Cardiac fibroblast (primary cell): ENCODE results near the gene GDPD2.
A peak's percentile ranks its signal among the peaks of the same experiment; 100 is the strongest.

Experiments used
- DNase-seq, 2 donors: peaks; one replicate each; pipeline versions ENCODE4 v3.0.0 to v3.0.0-alpha.2; 2010; ENCODE audit warnings: low read depth in 2 of 2
- H3K4me3 ChIP-seq, 2 donors: replicated peaks in 1 of 2; 1 replicate in 1 of 2; 2 replicates in 1 of 2; pipeline ENCODE4 v1.5.1; 2011; ENCODE audit warnings: low read depth in 2 of 2, low read length in 2 of 2, mild to moderate bottlenecking in 2 of 2, moderate library complexity in 1 of 2
- CTCF ChIP-seq: IDR thresholded peaks from one replicate; pipeline ENCODE4 v1.5.1; 2011; ENCODE audit warnings: low read depth, mild to moderate bottlenecking, low read length, inconsistent platforms

Gene GDPD2

DNA sequence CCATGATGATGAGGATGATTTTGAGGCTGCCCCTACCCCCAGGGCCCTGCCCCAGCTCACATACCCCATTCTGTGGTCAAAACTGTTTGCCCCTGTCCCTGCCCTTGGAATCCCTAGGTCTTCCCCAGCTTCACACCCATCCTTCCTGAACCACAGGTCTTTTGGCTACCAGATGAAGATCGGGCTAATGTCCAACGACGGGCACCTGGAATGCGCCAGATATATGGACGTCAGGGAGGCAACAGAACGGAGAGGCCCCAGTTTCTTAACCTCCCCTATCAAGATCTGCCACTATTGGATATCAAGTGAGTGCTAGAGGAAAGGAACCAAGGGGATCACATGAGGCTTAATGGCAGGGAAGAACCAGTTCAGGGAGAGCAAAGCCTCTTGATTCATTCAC, 6.6 kb downstream of the GDPD2 start:
- TF ChIP-seq CTCF: no peak
- H3K4me3 ChIP-seq: no peak overlapping the region
- no peak for DNase-seq

DNA sequence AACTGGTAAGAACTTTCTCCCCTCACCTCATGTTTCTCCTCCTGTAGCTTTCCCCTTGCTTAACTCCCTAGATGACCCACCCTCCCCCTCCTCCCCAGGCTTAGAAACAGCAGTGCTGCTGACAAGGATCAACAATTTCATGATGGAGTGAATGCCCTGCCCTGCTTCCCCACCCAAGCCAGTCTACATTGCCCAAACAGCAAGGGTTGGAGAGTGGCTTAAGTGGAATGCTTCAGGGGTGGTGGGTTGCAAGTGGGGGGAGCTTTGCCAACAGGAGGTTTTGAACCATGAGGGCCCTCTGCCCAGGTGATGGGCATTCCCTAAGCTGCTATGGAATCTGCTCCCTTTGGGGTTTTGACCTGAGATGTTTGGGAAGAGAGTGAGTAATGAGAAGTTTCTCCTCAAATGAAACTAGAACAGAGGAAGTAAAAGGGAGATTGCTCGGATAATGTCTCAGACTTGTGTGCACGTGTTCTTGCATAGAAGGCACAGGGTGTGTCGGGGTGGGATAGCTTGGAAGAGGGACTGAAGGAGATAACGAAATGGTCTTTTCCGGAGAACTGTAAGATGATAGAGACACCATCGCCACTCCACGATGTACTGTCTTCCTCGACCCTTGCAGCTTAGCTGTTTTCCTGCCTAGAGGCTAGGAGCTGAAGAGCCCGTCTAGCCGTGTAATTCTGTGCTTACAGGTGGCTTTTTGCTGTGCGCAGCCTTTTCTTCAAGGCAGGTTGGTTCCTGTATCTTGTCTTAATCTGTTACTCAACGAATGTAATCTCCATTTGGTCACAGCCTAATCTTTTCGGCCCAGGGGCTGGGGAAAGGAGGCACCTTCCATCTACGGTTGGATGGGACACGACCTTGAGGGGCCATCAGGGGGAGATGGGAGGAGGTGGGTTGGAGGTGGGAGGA, 10.1 kb downstream of the GDPD2 start:
- no peak for DNase-seq
- H3K4me3 ChIP-seq: peak overlapping the region; percentile 71 to 78
- no peak for TF ChIP-seq CTCF

DNA sequence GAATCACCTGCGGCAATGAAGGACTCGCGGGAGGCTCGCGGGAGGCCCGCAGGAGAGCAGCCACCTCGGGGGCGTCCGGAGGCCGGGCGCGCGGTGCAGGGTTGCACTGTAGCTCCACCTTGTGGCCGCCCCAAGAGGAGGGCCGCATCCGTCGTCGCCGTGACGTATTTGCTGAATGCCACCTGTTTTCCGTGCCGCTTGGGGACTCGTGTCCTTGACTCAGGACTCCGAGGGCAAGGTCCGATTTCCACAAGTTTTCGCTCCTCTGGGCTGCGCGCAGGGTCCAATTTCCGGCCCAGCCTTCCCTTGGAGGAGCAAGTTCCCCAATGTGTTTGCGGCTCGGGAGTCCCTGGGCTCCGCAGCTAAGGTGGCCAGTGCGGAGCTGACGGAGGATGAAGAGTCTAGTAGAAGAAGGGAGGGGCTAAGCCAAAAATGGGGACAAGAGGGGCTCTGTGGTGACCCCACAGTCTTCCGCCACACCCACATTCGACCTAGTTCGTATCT, 10.8 kb downstream of the GDPD2 start:
- peak; percentile 57 for TF ChIP-seq CTCF
- DNase-seq: peak; percentile 55 to 57
- peak overlapping the region; percentile 71 to 78 for H3K4me3 ChIP-seq

- no peak for TF ChIP-seq CTCF
- H3K4me3 ChIP-seq: peak overlapping the region; percentile 71 to 78
- peak; percentile 76 to 78 for DNase-seq
These were observed 11.3 kb downstream of the GDPD2 start for GRCh38 chrX:70434352-70434866.

DNA sequence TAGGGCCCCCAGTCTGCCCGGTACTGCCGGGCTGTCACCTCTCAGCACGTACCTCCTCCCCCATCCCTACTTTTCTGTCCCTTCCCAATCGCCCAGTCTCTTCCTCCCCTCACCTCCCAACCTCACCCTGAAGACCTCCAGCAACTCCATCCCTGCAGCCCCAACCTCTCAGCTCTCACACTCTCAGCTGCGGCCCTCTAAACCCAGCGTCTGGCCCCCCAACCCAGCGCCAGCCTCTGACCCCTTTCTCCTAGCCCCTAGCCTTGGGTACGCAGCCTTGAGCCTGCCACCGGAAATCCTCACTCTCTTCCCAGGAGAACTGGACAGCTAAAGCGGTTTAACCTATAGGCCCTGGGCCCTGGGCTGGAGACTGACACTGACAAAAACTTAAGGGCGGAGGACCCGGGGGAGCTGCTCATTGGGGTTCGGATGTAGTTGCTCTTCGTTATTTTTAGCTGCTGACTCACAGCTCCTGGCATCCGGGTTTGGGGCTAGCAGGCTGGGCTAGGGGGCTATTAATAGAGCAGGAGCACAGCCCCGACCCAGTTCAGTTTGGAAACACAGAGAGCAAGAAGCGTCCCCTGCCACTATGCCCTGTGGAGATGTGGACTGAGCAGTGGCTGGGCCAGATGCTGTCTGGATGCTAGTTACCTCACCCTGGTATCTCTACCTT, 11.9 kb downstream of the GDPD2 start:
- peak overlapping the region; percentile 71 to 78 for H3K4me3 ChIP-seq
- peak; percentile 51 to 55 for DNase-seq

DNA sequence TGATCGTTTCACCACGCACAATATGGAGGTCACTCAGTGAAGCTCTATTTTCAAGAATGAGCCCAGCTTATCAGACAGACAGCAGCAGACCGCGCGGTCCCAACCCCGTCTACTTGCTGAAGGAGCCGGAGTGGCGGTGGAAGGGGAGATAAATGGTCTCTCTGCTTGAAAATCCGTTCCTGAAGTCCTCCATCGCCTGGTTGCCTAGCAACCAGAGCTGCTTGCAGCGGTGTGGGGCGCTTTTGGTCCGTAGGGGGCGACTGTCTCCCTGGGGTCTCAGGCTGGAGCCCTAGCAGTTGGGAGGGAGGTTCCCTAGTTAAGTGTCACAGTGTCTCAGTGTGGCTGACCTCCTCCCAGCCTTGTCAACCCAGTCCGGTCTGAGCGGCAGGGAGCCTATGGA, 13.2 kb downstream of the GDPD2 start:
- H3K4me3 ChIP-seq: no peak overlapping the region
- DNase-seq: peak; percentile 8 to 24
- peak; percentile 13 for TF ChIP-seq CTCF

More for the DNA sequence above, 11.9 kb downstream of the GDPD2 start:
- TF ChIP-seq CTCF: no peak
